ENCODE measurements around the gene KLHDC10.

GRCh38 chr7:130157700-130158099 lies 87.4 kb downstream of the KLHDC10 start:
- TF ChIP-seq CTCF (IDR thresholded peaks at IDR 0.05), result no peak
- no peak for TF ChIP-seq EP300 (IDR thresholded peaks at IDR 0.05)
- TF ChIP-seq POLR2AphosphoS5 (IDR thresholded peaks at IDR 0.05), result no peak
